ENCODE data around the gene CDK5RAP1. TPM values are rescaled to one million over a fixed set of nuclear protein-coding genes. Genes with fewer than 3 reads are reported as not detected.

The CDK5RAP1 gene
- total and polyA plus RNA-seq, 2 experiments from 2014 or later = 18.3 to 24.9 TPM

- Histone ChIP-seq H3K4me1 (ENCODE audit: insufficient read depth) (0 out of 2 replicates have a peak, but pooled peaks cover 4% of the 10 kb centered on the region), H3K4me3 (no peak overlapping the region), H2AFZ (no peak overlapping the region), H3K27ac (no peak overlapping the region), H3K9me2 (ENCODE audit: insufficient read depth) (no peaks in the 10 kb centered on the region), H3K9ac (no peak overlapping the region), H3K9me3 (ENCODE audit: low read depth) (no peaks in the 10 kb centered on the region), H3F3A (ENCODE audit: insufficient read depth) (0 out of 2 replicates have a peak, but pooled peaks cover 4% of the 10 kb centered on the region), H3K79me2 (ENCODE audit: insufficient read depth) (0 out of 2 replicates have a peak, but pooled peaks cover under 1% of the 10 kb centered on the region), H3K4me2 (ENCODE audit: unreplicated experiment) (no peak overlapping the region), H4K20me1 (ENCODE audit: insufficient read depth) (no peaks in the 10 kb centered on the region), H3K27me3 (replicated peaks; ENCODE audit: insufficient read depth) (no peaks in the 10 kb centered on the region), H3K36me3 (ENCODE audit: low read depth) (no peaks in the 10 kb centered on the region)
- WGBS, 2 experiments (ENCODE audit: low coverage in 1 of 2, low lambda C conversion rate in 2 of 2, missing lambda C conversion rate in 2 of 2) = 93 to 96% methylated on average over 7 of the region's 7 CpGs
- TF ChIP-seq EZH2 (IDR thresholded peaks at IDR 0.05; ENCODE audit: insufficient read depth, poor library complexity, severe bottlenecking) (no peak), EZH2phosphoT487 (IDR thresholded peaks at IDR 0.05; ENCODE audit: insufficient read depth, low read depth) (no peak)
- in situ Hi-C loops (cut with MboI) = no loop called here
- no peak for DNase-seq
These were observed 9.9 kb upstream of the CDK5RAP1 start for GRCh38 chr20:33411242-33411641.

DNA sequence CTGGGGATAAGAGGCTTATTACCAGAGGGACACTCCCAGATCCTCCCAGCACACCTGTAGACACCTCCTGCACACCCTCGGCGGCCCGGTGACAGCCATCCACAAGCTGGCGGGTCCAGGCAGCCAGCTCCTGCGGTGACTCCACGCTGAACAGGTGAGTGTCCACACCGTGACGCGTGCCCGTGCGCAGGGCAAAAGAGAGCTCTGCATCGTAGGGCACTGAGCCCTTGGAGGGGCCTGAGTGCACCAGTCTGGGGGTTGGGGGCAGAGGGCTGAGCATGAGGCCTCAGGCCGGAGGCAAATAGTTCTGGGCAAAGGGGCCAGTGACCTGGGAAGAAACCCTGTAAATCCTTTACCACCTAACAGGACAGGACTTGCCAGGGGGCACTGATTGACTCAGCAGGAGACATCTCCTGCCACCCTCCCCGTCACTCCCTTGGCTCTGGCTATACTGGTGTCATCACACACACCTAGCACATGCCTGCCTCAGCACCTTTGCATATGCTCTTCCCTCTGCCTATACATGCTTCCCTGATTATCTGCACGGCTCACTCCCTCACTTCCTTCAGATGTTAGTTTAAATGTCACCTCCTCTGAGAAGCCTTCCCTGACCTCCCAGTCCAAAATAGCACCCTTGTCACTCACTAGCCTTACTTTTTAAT lies 8.9 kb upstream of the CDK5RAP1 start:
- no peaks in the 10 kb centered on the region for H3K9me3 ChIP-seq (ENCODE audit: low read depth)
- H3K79me2 ChIP-seq (ENCODE audit: insufficient read depth) = 0 out of 2 replicates have a peak, but pooled peaks cover 5% of the 10 kb centered on the region
- no peak overlapping the region for H3K4me3 ChIP-seq
- no peaks in the 10 kb centered on the region for H3K9me2 ChIP-seq (ENCODE audit: insufficient read depth)
- no peak overlapping the region for H3K9ac ChIP-seq
- H3K4me1 ChIP-seq (ENCODE audit: insufficient read depth) = no peaks in the 10 kb centered on the region
- H3K27me3 ChIP-seq (replicated peaks; ENCODE audit: insufficient read depth) = no peaks in the 10 kb centered on the region
- no peak overlapping the region for H3K4me2 ChIP-seq (ENCODE audit: unreplicated experiment)
- H3K36me3 ChIP-seq (ENCODE audit: low read depth) = no peaks in the 10 kb centered on the region
- WGBS, 2 experiments (ENCODE audit: low coverage in 1 of 2, low lambda C conversion rate in 2 of 2, missing lambda C conversion rate in 2 of 2) = 91 to 93% methylated on average over 15 of the region's 15 CpGs
- in situ Hi-C loops (cut with MboI) = no loop called here
- 0 out of 2 replicates have a peak, but pooled peaks cover 4% of the 10 kb centered on the region for H3F3A ChIP-seq (ENCODE audit: insufficient read depth)
- no peak overlapping the region for H3K27ac ChIP-seq
- H4K20me1 ChIP-seq (ENCODE audit: insufficient read depth) = no peaks in the 10 kb centered on the region
- TF ChIP-seq EZH2 (IDR thresholded peaks at IDR 0.05; ENCODE audit: insufficient read depth, poor library complexity, severe bottlenecking) = no peak
- DNase-seq = no peak
- H2AFZ ChIP-seq = no peak overlapping the region

DNA sequence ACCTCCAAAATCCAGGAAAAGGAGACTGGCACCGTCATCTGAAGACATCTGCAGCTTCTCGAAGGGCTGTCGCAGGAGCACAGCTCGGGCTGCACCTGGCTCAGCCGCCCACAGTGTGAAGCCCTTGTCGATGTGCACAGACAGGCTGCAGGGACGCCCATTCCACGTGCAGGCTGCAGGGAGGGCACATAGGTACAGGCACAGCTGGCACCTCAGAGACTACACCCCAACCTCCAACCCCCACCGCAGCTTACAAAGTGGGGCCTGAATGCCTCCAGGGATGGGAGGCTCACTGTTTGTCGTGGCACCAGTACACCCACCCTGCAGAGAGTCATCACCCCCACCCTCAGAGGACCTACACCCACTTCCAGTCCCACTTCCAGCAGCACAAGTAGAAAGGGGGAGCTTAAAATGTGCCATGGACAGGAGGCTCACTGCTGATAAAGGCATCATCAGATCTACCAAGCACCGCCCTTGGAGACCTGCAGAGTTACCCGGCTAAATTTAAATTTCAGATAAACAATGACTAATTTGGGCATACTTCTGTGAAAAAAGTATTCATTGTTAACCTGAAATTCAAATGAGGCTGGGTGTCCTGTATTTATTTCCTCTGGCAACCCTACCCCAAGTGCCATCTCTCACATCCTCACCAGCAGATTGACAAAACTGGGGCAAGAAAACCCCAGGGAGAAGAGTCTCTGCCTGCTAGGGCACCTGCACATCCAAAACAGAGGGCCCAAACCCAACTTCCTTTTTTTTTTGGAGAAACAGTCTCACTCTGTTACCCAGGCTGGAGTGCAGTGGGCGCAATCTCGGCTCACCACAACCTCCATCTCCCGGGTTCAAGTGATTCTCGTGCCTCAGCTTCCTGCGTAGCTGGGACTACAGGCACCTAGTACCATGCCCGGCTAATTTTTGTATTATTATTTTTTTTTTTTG lies 7.7 kb upstream of the CDK5RAP1 start:
- H3K79me2 ChIP-seq (ENCODE audit: insufficient read depth) = 0 out of 2 replicates have a peak, but pooled peaks cover 5% of the 10 kb centered on the region
- TF ChIP-seq EZH2phosphoT487 (IDR thresholded peaks at IDR 0.05; ENCODE audit: insufficient read depth, low read depth) (no peak), EZH2 (IDR thresholded peaks at IDR 0.05; ENCODE audit: insufficient read depth, poor library complexity, severe bottlenecking) (no peak)
- no peaks in the 10 kb centered on the region for H4K20me1 ChIP-seq (ENCODE audit: insufficient read depth)
- 0 out of 2 replicates have a peak, but pooled peaks cover 4% of the 10 kb centered on the region for H3F3A ChIP-seq (ENCODE audit: insufficient read depth)
- H2AFZ ChIP-seq = no peak overlapping the region
- 91% methylated on average over 17 to 18 of the region's 18 CpGs for WGBS, 2 experiments (ENCODE audit: low coverage in 1 of 2, low lambda C conversion rate in 2 of 2, missing lambda C conversion rate in 2 of 2)
- no peaks in the 10 kb centered on the region for H3K36me3 ChIP-seq (ENCODE audit: low read depth)
- H3K4me3 ChIP-seq = no peak overlapping the region
- H3K9ac ChIP-seq = no peak overlapping the region
- no peak for DNase-seq
- in situ Hi-C loops (cut with MboI) = no loop called here
- no peaks in the 10 kb centered on the region for H3K4me1 ChIP-seq (ENCODE audit: insufficient read depth)
- H3K9me2 ChIP-seq (ENCODE audit: insufficient read depth) = no peaks in the 10 kb centered on the region
- no peaks in the 10 kb centered on the region for H3K27me3 ChIP-seq (replicated peaks; ENCODE audit: insufficient read depth)
- H3K9me3 ChIP-seq (ENCODE audit: low read depth) = no peaks in the 10 kb centered on the region
- no peak overlapping the region for H3K27ac ChIP-seq
- no peak overlapping the region for H3K4me2 ChIP-seq (ENCODE audit: unreplicated experiment)

DNA sequence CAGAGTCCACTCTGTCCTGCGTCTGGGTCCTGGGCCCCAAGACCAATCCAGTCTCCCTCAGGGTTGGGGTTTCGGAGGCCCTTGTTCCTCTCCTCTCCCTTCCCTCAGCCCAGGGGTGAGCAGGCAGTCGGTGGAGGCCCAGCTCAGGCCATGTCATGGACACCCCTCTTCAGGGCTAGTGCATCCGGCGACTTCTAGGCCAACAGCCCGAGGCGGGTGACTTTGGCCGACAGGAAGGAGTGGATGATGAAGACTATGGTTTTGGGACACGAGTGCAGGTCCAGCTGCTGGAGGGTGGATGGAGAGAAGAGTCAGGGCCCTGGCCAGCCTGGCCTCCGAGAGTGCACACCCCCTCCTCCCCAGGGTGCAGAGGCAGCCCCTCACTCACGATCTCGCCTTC lies 7.0 kb upstream of the CDK5RAP1 start:
- in situ Hi-C loops (cut with MboI) = no loop called here
- no peak for TF ChIP-seq EZH2phosphoT487 (IDR thresholded peaks at IDR 0.05; ENCODE audit: insufficient read depth, low read depth)
- no peak for TF ChIP-seq EZH2 (IDR thresholded peaks at IDR 0.05; ENCODE audit: insufficient read depth, poor library complexity, severe bottlenecking)
- Histone ChIP-seq H3K36me3 (ENCODE audit: low read depth) (no peaks in the 10 kb centered on the region), H3K9me3 (ENCODE audit: low read depth) (no peaks in the 10 kb centered on the region), H3K79me2 (ENCODE audit: insufficient read depth) (0 out of 2 replicates have a peak, but pooled peaks cover 5% of the 10 kb centered on the region), H4K20me1 (ENCODE audit: insufficient read depth) (no peaks in the 10 kb centered on the region), H3K4me2 (ENCODE audit: unreplicated experiment) (no peak overlapping the region), H3K4me3 (no peak overlapping the region), H3K9me2 (ENCODE audit: insufficient read depth) (no peaks in the 10 kb centered on the region), H3K27ac (no peak overlapping the region), H3K4me1 (ENCODE audit: insufficient read depth) (no peaks in the 10 kb centered on the region), H3K27me3 (replicated peaks; ENCODE audit: insufficient read depth) (no peaks in the 10 kb centered on the region), H3F3A (ENCODE audit: insufficient read depth) (0 out of 2 replicates have a peak, but pooled peaks cover 4% of the 10 kb centered on the region), H2AFZ (no peak overlapping the region), H3K9ac (no peak overlapping the region)
- DNase-seq = no peak
- WGBS, 2 experiments (ENCODE audit: low coverage in 1 of 2, low lambda C conversion rate in 2 of 2, missing lambda C conversion rate in 2 of 2) = 93 to 94% methylated on average over 11 to 12 of the region's 12 CpGs

All from GM23248 (cell line).